MM.1S (cell line): Measurements from ENCODE around the gene SAMD3.
"Not testable (repeated sequence)": the region's sequence is repeated elsewhere in the genome, so short reads cannot be mapped to it uniquely, and the experiment has no call there.

Experiments
- DNase-seq: peaks from one replicate; pipeline ENCODE4 v3.0.0-alpha.2; 2015
- H2AFZ ChIP-seq: fragments of 300-600 bp; sonication (generic); 2 replicates; pipeline ENCODE4 v1.6.0; 2016; ENCODE audit warnings: antibody characterized with exemption, low read length
- H3F3A ChIP-seq: fragments of 300-600 bp; sonication (generic); 2 replicates; pipeline ENCODE4 v1.6.1; 2016; ENCODE audit warnings: mild to moderate bottlenecking, antibody characterized with exemption, low read length, moderate library complexity, mixed read lengths; ENCODE audit not compliant: insufficient read depth
- H3K27ac ChIP-seq: fragments of 300-600 bp; sonication (generic); 2 replicates; pipeline ENCODE4 v1.5.1; 2016; ENCODE audit warnings: mild to moderate bottlenecking, low read length
- H3K27me3 ChIP-seq: fragments of 300-600 bp; sonication (generic); replicated peaks from 2 replicates; pipeline ENCODE4 v1.6.0; 2016; ENCODE audit warnings: low read length; ENCODE audit not compliant: insufficient read depth
- H3K36me3 ChIP-seq: fragments of 300-600 bp; sonication (generic); replicated peaks from 2 replicates; pipeline ENCODE4 v1.6.1; 2016; ENCODE audit warnings: mild to moderate bottlenecking, low read length, mixed read lengths; ENCODE audit not compliant: insufficient read depth
- H3K4me1 ChIP-seq: fragments of 300-600 bp; sonication (generic); 2 replicates; pipeline ENCODE4 v1.6.1; 2016; ENCODE audit warnings: low read length, mixed read lengths
- H3K4me2 ChIP-seq: fragments of 300-600 bp; sonication (generic); 2 replicates; pipeline ENCODE4 v1.6.0; 2016; ENCODE audit warnings: low read depth, low read length
- H3K4me3 ChIP-seq: fragments of 300-600 bp; sonication (generic); 2 replicates; pipeline ENCODE4 v1.5.1; 2016; ENCODE audit warnings: low read length, mixed read lengths
- H3K79me2 ChIP-seq: fragments of 300-600 bp; sonication (generic); 2 replicates; pipeline ENCODE4 v1.6.1; 2016; ENCODE audit warnings: mixed run types, low read length, mixed read lengths
- H3K9ac ChIP-seq: fragments of 300-600 bp; sonication (generic); 2 replicates; pipeline ENCODE4 v1.6.1; 2016; ENCODE audit warnings: low read length, mixed read lengths
- H3K9me2 ChIP-seq: fragments of 300-600 bp; sonication (generic); replicated peaks from 2 replicates; pipeline ENCODE4 v1.6.1; 2016; ENCODE audit warnings: mild to moderate bottlenecking, low read length, mixed read lengths; ENCODE audit not compliant: insufficient read depth
- H3K9me3 ChIP-seq: fragments of 300-600 bp; sonication (generic); replicated peaks from 2 replicates; pipeline ENCODE4 v1.6.1; 2016; ENCODE audit warnings: mild to moderate bottlenecking, low read length, mixed read lengths; ENCODE audit not compliant: insufficient read depth
- H4K20me1 ChIP-seq: fragments of 300-600 bp; sonication (generic); 2 replicates; pipeline ENCODE4 v1.6.1; 2016; ENCODE audit warnings: mild to moderate bottlenecking, low read length, moderate library complexity, mixed read lengths; ENCODE audit not compliant: insufficient read depth
- CTCF ChIP-seq: fragments of 300-600 bp; sonication (generic); IDR thresholded peaks from 2 replicates; pipeline ENCODE4 v1.5.1; 2016; ENCODE audit warnings: antibody characterized with exemption, low read length, mixed read lengths
- EZH2 ChIP-seq: fragments of 300-600 bp; sonication (generic); optimal IDR thresholded peaks from 2 replicates; pipeline ENCODE3; 2017; ENCODE audit warnings: low read depth, mild to moderate bottlenecking, antibody characterized with exemption, low read length, mixed read lengths
- EZH2phosphoT487 ChIP-seq: fragments of 300-600 bp; sonication (generic); IDR thresholded peaks from 2 replicates; pipeline ENCODE4 v1.6.1; 2018; ENCODE audit warnings: antibody characterized with exemption, low read length

Gene SAMD3

GRCh38 chr6:130260614-130261241 lies 38.0 kb upstream of the SAMD3 start:
- not testable (repeated sequence) for H4K20me1 ChIP-seq, H3K27me3 ChIP-seq, H3K9me2 ChIP-seq, H3K9me3 ChIP-seq, H3K36me3 ChIP-seq
- H3K4me3 ChIP-seq = peak overlapping the region; percentile 79
- H3K4me1 ChIP-seq = peaks cover 22% of the 10 kb centered on the region
- peak; percentile 76 for DNase-seq
- H3F3A ChIP-seq = peaks cover 19% of the 10 kb centered on the region
- peak overlapping the region; percentile 98 for H3K27ac ChIP-seq
- peak overlapping the region; percentile 86 for H3K9ac ChIP-seq
- H2AFZ ChIP-seq = peak overlapping the region; percentile 59
- peak overlapping the region; percentile 68 for H3K4me2 ChIP-seq
- H3K79me2 ChIP-seq = peaks cover 33% of the 10 kb centered on the region

- H3K9me3 ChIP-seq, H3K9me2 ChIP-seq, H4K20me1 ChIP-seq, H3K27me3 ChIP-seq, H3K36me3 ChIP-seq: not testable (repeated sequence)
- peak; percentile 64 for DNase-seq
- H3K27ac ChIP-seq = peak overlapping the region; percentile 98
- peak overlapping the region; percentile 68 for H3K4me2 ChIP-seq
- H3K79me2 ChIP-seq = peaks cover 29% of the 10 kb centered on the region
- peak overlapping the region; percentile 79 for H3K4me3 ChIP-seq
- peak overlapping the region; percentile 86 for H3K9ac ChIP-seq
- H3K4me1 ChIP-seq = peaks cover 22% of the 10 kb centered on the region
- H2AFZ ChIP-seq = peak overlapping the region; percentile 59
- peaks cover 19% of the 10 kb centered on the region for H3F3A ChIP-seq
Measured at GRCh38 chr6:130260050-130260462, 37.3 kb upstream of the SAMD3 start.

GRCh38 chr6:130259557-130259956 lies 36.8 kb upstream of the SAMD3 start:
- H3F3A ChIP-seq = peaks cover 19% of the 10 kb centered on the region
- peak overlapping the region; percentile 26; the same call in 1 of the 2 replicates for H3K4me3 ChIP-seq
- H3K9ac ChIP-seq = peak overlapping the region; percentile 55; the same call in 1 of the 2 replicates
- H3K9me2 ChIP-seq = no peaks in the 10 kb centered on the region
- no peaks in the 10 kb centered on the region for H3K9me3 ChIP-seq
- DNase-seq = no peak
- TF ChIP-seq CTCF (no peak), EZH2 (no peak), EZH2phosphoT487 (no peak)
- peaks cover 28% of the 10 kb centered on the region for H3K79me2 ChIP-seq
- H3K27me3 ChIP-seq = no peaks in the 10 kb centered on the region
- no peaks in the 10 kb centered on the region for H3K36me3 ChIP-seq
- H4K20me1 ChIP-seq = no peaks in the 10 kb centered on the region
- H3K27ac ChIP-seq = peak overlapping the region; percentile 98
- peak overlapping the region; percentile 33; the same call in 1 of the 2 replicates for H2AFZ ChIP-seq
- H3K4me2 ChIP-seq = peak overlapping the region; percentile 68
- H3K4me1 ChIP-seq = peaks cover 22% of the 10 kb centered on the region

- peaks cover 22% of the 10 kb centered on the region for H3K4me1 ChIP-seq
- peak overlapping the region; percentile 55; the same call in 1 of the 2 replicates for H3K9ac ChIP-seq
- TF ChIP-seq CTCF = peak; percentile 18; the same call in 1 of the 2 replicates
- TF ChIP-seq EZH2 = no peak
- TF ChIP-seq EZH2phosphoT487 = no peak
- no peak overlapping the region for H3K4me3 ChIP-seq
- H3K79me2 ChIP-seq = peaks cover 26% of the 10 kb centered on the region
- no peaks in the 10 kb centered on the region for H3K36me3 ChIP-seq
- H4K20me1 ChIP-seq = no peaks in the 10 kb centered on the region
- H3K27me3 ChIP-seq = no peaks in the 10 kb centered on the region
- peak overlapping the region; percentile 68 for H3K4me2 ChIP-seq
- peak; percentile 47 for DNase-seq
- peak overlapping the region; percentile 98 for H3K27ac ChIP-seq
- peak overlapping the region; percentile 33; the same call in 1 of the 2 replicates for H2AFZ ChIP-seq
- no peaks in the 10 kb centered on the region for H3K9me3 ChIP-seq
- no peaks in the 10 kb centered on the region for H3K9me2 ChIP-seq
- H3F3A ChIP-seq = peaks cover 19% of the 10 kb centered on the region
Measured at GRCh38 chr6:130259140-130259539, 36.4 kb upstream of the SAMD3 start.
